GM12873 (cell line): Measurements from ENCODE around the gene POLR1E.

Experiments used
- TF ChIP-seq, protein P1 (sequence below): IDR thresholded peaks from 2 replicates; pipeline ENCODE4 v1.5.1; 2012; ENCODE audit warnings: low read depth, mild to moderate bottlenecking, moderate library complexity, low read length, control low read depth; ENCODE audit not compliant: insufficient read depth; ENCODE audit errors: missing control alignments

POLR1E gene

DNA sequence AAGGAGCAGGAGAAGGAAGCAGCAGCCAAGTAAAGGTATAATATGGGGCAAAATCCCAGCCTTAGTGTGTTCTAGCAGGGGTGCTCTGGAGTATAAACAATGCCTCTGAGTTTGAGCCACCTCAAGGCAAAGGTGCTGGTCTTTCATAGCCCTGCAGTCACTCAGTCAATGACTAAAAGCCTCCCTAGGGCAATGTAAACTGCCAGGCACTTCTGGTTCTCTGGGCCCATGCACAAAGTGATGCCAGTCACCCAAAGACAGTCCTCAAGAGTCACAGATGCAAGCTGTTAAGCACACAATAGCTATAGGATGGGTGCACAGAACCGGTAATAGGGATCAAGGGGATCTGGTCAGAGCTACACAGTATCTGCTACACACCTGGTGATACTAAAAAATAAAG, 33.1 kb upstream of the POLR1E start:
- TF ChIP-seq, protein P1, sequence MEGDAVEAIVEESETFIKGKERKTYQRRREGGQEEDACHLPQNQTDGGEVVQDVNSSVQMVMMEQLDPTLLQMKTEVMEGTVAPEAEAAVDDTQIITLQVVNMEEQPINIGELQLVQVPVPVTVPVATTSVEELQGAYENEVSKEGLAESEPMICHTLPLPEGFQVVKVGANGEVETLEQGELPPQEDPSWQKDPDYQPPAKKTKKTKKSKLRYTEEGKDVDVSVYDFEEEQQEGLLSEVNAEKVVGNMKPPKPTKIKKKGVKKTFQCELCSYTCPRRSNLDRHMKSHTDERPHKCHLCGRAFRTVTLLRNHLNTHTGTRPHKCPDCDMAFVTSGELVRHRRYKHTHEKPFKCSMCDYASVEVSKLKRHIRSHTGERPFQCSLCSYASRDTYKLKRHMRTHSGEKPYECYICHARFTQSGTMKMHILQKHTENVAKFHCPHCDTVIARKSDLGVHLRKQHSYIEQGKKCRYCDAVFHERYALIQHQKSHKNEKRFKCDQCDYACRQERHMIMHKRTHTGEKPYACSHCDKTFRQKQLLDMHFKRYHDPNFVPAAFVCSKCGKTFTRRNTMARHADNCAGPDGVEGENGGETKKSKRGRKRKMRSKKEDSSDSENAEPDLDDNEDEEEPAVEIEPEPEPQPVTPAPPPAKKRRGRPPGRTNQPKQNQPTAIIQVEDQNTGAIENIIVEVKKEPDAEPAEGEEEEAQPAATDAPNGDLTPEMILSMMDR, result no peak

DNA sequence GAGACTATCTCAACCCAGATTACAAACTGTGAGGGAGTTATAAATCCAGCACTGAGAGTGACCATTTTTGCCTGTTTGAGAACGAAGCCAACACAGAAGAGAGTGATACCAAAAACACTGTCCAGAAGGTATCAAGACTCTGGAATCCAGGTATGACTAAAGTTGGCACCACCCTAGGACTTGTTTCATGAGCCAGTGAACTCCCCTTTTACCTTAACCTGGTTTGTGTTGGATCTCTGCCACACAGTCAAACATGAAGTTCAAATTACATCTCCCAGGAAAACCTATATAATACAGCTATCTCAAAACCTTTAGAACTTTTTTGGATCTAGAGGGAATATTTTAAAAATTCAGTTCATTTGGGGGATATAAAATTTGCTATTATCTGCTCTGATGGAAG, 31.9 kb upstream of the POLR1E start:
- TF ChIP-seq, protein P1, result no peak

DNA sequence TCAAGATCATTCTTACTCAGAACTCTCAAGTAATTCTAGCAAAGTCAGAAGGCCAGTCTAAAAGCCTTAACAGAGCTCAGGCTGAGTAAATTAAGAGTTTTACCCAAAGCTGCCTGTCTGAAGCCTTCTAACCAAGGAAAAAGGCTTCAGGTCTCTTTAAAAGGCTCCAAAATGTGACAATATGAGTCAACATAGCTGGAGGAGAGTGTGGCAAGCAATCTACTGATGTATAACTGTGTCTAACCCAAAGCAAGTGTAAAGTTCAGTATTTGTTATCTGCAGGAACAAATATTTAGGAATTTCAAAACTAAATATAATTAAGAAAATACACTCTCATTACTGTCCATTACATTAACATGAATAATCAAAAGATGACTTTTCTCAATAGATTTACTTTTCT, 31.5 kb upstream of the POLR1E start:
- TF ChIP-seq, protein P1, result no peak

DNA sequence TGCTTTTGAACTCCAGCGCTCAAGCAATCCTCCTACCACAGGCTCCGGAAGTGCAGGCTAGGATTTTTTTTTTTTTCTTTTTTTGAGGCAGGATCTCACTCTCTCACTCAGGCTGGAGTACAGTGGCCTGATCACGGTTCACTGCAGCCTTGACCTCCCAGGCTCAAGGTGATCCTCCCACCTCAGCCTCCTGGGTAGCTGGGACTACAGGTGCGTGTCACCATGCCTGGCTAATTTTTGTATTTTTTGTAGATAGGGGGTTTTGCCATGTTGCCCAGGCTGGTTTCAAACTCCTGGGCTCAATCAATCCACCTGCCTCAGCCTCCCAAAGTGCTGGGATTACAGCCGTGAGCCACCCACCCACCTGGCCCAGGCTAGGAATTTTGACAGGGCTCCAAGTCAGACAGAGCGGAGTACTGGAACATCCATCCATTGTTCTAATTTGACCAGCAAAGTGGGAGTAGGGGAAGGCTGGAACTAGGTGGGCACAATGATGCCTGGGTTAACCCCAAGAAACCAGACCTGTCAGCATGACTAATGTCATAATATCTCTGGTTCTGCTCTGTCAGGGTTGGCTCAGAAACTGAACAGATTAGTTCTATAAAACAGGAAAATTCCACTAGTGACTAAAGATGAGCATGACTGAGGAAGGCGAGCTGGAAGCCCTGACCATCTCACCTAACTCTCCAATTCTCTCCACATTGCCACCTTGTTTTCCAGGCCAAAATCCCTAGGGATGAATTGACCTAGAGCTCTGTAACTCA, 29.7 kb upstream of the POLR1E start:
- TF ChIP-seq, protein P1, result no peak

DNA sequence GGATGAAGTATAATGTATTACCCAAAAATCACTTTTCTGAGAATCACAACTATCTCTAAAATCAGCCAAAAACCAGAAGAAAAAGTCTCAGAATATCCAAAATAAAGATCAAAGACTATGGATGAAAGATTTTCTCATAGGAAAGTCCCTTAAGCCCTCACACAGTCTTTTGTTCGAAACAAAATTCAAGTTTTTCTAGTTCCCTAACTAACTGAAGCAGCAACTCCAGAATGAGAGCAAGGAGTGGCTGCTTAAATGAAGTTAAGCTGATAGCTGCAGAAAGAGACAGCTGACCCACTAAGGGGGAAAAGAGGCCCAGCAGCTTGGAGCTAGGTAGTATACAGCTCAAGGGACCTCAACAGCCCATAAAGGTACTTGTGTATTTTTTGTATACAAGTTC, 28.9 kb upstream of the POLR1E start:
- TF ChIP-seq, protein P1, result no peak

DNA sequence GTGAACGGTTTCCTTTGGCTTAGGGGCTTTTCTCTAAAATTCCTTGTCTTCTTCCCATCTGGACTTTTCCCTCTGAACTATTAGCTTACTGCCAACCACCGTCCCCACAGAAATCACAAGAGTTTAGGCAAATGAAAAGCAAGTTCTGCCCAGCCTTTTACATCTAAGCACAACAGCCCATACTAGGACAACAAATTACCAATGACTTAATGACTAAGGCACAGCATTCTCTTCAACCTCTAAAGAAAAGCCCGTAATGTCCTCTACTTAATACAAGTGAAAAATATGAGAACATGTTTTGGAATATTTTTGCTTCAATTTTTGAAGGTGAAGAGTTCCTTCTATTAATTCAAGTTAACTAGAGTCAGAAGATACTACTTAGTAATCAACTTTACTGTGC, 21.7 kb upstream of the POLR1E start:
- TF ChIP-seq, protein P1, result no peak

DNA sequence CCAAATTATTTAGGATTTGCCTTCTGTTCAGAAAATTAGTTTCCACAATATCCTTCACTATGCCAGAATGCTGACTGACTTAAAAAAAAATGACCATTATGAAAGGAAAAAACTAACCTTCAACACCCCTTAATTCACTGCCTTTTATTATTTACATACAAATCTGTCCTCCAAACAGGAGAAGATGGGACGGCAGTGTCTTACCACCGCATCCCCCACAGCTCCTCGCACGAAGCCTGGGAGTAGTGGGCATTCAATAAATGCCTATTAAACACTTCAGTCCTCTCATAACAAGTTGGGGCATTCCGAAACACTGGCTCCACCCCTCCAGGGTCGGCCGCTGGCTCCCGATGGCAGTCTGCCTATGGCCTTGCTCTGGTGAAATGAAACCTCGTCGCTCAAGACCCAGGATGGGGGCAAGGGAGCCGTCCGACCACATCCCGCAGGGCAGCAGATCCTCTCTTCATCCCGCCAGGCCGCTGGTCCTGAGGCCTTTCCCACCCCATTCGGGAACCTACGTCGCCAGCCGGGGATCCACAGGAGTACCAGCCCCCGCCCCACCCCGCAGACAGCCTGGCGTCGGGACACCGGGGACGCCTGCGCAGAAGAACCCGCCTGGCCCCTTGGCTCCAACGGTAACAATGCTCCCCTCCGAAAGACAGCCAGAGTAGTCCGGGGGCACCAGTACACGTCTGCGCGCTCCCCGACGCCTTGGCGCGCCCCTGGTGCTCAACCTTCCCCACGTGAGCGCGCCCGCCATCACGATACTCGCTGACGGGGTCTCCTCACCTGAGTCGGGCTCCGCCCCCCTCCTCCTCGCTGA, 21.1 kb upstream of the POLR1E start:
- TF ChIP-seq, protein P1, result no peak
